Cardiac fibroblast (primary cell): ENCODE measurements around the gene RIT1.
A peak's percentile ranks its signal among the peaks of the same experiment; 100 is the strongest.

Experiments
- DNase-seq, 2 donors: peaks; one replicate each; pipeline versions ENCODE4 v3.0.0 to v3.0.0-alpha.2; 2010; ENCODE audit warnings: low read depth in 2 of 2
- H3K4me3 ChIP-seq, 2 donors: replicated peaks in 1 of 2; 1 replicate in 1 of 2; 2 replicates in 1 of 2; pipeline ENCODE4 v1.5.1; 2011; ENCODE audit warnings: low read depth in 2 of 2, low read length in 2 of 2, mild to moderate bottlenecking in 2 of 2, moderate library complexity in 1 of 2
- TF ChIP-seq, protein P1 (sequence below): IDR thresholded peaks from one replicate; pipeline ENCODE4 v1.5.1; 2011; ENCODE audit warnings: low read depth, mild to moderate bottlenecking, low read length, inconsistent platforms

RIT1 gene

GRCh38 chr1:155882766-155883165 is 28.4 kb downstream of the RIT1 start:
- TF ChIP-seq, protein P1, sequence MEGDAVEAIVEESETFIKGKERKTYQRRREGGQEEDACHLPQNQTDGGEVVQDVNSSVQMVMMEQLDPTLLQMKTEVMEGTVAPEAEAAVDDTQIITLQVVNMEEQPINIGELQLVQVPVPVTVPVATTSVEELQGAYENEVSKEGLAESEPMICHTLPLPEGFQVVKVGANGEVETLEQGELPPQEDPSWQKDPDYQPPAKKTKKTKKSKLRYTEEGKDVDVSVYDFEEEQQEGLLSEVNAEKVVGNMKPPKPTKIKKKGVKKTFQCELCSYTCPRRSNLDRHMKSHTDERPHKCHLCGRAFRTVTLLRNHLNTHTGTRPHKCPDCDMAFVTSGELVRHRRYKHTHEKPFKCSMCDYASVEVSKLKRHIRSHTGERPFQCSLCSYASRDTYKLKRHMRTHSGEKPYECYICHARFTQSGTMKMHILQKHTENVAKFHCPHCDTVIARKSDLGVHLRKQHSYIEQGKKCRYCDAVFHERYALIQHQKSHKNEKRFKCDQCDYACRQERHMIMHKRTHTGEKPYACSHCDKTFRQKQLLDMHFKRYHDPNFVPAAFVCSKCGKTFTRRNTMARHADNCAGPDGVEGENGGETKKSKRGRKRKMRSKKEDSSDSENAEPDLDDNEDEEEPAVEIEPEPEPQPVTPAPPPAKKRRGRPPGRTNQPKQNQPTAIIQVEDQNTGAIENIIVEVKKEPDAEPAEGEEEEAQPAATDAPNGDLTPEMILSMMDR, result no peak
- H3K4me3 ChIP-seq, result no peak overlapping the region
- no peak for DNase-seq

DNA sequence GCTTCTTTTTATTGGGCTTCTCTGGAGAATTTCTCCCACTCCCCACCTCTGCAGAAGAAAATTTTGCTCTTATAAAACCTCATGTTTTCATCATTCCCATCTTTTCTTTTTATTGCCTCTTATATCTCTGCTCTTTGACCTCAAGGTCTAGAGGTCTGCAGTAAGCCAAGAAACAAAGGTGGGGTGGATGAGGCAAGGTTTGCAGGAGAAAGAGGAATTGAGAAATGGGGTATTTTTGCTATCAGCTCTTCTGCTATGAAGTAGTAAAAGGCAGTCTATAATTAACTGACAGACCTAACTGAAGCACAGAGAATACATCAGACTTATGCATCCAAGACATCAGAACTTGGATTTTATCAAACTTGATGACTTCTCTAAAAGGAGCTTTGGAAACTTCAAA is 28.9 kb downstream of the RIT1 start:
- TF ChIP-seq, protein P1, result no peak
- H3K4me3 ChIP-seq, result no peak overlapping the region
- no peak for DNase-seq

DNA sequence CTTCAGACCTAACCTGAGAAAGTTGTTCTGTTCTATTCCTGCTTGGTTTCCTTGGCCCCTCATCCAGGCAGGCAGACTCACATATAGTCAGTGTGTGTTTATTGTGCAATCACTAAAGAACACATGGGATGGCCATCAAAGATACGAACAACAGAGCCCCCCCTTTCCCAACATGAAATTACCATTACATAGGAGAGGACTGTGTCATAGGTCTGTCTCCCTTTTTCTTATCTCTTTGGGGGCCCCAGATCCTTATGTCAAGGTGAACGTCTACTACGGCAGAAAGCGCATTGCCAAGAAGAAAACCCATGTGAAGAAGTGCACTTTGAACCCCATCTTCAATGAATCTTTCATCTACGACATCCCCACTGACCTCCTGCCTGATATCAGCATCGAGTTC is 30.2 kb downstream of the RIT1 start:
- TF ChIP-seq, protein P1, result no peak
- no peak overlapping the region for H3K4me3 ChIP-seq
- no peak for DNase-seq

DNA sequence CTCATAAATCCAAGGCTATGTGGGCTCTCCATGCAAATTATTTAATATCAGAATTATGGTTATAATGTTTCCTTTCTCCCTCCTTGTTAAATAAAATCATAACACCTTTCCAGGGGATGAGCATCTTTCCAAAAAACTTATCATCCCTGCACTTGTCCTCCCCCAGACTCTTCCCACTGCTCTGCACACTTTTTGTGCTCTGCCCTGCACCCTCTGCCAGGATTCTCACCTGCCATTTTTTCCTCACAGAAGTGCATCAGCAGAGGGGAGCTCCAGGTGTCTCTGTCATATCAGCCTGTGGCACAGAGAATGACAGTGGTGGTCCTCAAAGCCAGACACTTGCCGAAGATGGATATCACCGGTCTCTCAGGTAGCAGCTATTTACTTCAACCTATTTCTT is 30.9 kb downstream of the RIT1 start:
- no peak overlapping the region for H3K4me3 ChIP-seq
- TF ChIP-seq, protein P1, result no peak
- DNase-seq, result no peak

GRCh38 chr1:155877945-155878344 is 33.2 kb downstream of the RIT1 start:
- H3K4me3 ChIP-seq, result no peak overlapping the region
- no peak for DNase-seq
- TF ChIP-seq, protein P1, result no peak

DNA sequence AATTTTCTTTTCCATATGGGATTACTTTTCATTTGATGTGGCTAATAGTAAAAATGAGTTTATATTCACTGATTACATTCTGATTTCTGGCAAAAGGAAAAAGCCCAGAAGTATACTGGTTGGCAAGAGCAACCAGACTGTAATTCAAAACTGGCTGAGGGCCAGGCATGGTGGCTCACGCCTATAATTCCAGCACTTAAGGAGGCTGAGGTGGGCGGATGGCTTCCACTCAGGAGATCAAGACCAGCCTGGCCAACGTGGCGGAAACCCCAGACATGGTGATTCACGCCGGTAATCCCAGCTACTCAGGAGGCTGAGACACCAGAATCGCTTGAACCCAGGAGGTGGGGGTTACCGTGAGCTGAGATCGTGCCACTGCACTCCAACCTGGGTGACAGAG is 37.3 kb downstream of the RIT1 start:
- no peak overlapping the region for H3K4me3 ChIP-seq
- peak in 1 of 2 donors; percentile 62 for DNase-seq
- TF ChIP-seq, protein P1, result no peak

DNA sequence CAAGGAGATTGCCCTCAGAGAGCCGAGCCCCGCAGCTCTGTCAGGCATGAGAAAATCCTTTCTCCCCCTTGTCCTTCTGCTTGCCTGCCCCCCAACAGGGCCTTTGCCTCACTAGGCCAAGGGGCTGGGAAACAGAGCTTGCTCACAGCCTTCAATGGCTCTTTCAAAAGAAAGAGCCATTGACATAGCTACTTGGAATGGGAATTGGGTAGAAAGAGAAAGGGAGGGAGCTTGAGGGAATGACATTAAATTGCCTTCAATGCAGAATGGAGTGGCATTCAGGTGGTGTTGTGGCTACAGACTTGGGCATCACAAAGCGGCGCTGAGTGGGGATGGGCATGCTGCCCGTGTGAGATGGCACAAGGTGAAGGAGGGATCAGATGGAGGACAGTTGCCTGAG is 38.6 kb downstream of the RIT1 start:
- DNase-seq, result no peak
- no peak overlapping the region for H3K4me3 ChIP-seq
- TF ChIP-seq, protein P1, result no peak
